GF-D8 (cell line): Measurements from ENCODE around the gene PAN3.

Source experiments
- DNase-seq: peaks from one replicate; lab custom pipeline; 2025; lab: John Stamatoyannopoulos, UW

The PAN3 gene

GRCh38 chr13:28338006-28338574, 199.7 kb downstream of the PAN3 start:
- DNase-seq = no peak

GRCh38 chr13:28338742-28339141, 200.4 kb downstream of the PAN3 start:
- no peak for DNase-seq

GRCh38 chr13:28339419-28339818, 201.1 kb downstream of the PAN3 start:
- no peak for DNase-seq

- no peak for DNase-seq
These were observed 202.0 kb downstream of the PAN3 start for GRCh38 chr13:28340272-28340793.

- no peak for DNase-seq
These were observed 203.9 kb downstream of the PAN3 start for GRCh38 chr13:28342251-28342650.

- DNase-seq = no peak
These were observed 205.8 kb downstream of the PAN3 start for GRCh38 chr13:28344163-28344562.
